B cell (primary cell): ENCODE results near the gene PRKCA. TPM values are rescaled to one million over a fixed set of nuclear protein-coding genes. Genes with fewer than 3 reads are reported as not detected.

Experiments
- ATAC-seq: fragments of 200-7000 bp; cut with Tn5 transposase; one replicate; pipeline ENCODE4 v1.10.0; 2021; ENCODE audit warnings: low read depth, mild to moderate bottlenecking, moderate number of reproducible peaks, moderate library complexity
- CTCF ChIA-PET: fragments of 350-600 bp; sonication (Branson Sonifier 250); formaldehyde crosslinking; loops from one replicate; lab custom pipeline; 2021; ENCODE audit warnings: antibody characterized with exemption, inconsistent platforms; lab: Charles Lee
- POLR2A ChIA-PET: fragments of 350-600 bp; sonication (Branson Sonifier 250); formaldehyde crosslinking; loops from one replicate; lab custom pipeline; 2021; ENCODE audit warnings: antibody characterized with exemption; lab: Charles Lee
- DNase-seq: peaks from one replicate; pipeline ENCODE4 v3.0.0; 2013
- H2AFZ ChIP-seq: 2 replicates; pipeline ENCODE4 v1.6.1; 2012; ENCODE audit warnings: mild to moderate bottlenecking, low read depth, low read length; ENCODE audit not compliant: insufficient read depth, poor library complexity, severe bottlenecking
- H3K27ac ChIP-seq, 2 donors: 1 replicate in 1 of 2; 2 replicates in 1 of 2; pipeline ENCODE4 v1.5.1; 2012 to 2013; ENCODE audit warnings: low read length in 2 of 2, mild to moderate bottlenecking in 2 of 2, moderate library complexity in 1 of 2
- H3K27me3 ChIP-seq, 4 experiments: fragments of 200-600 bp in 1 of 4; sonication (generic) in 1 of 4; replicated peaks in 1 of 4; 1 replicate in 2 of 4; 2 replicates in 2 of 4; pipeline versions ENCODE4 v1.6.1 to v1.7.0; 2013 to 2016; ENCODE audit warnings: low read length in 3 of 4, mild to moderate bottlenecking in 2 of 4, mixed read lengths in 1 of 4, moderate library complexity in 1 of 4; ENCODE audit not compliant: insufficient read depth in 4 of 4, control insufficient read depth in 3 of 4; ENCODE audit errors: control extremely low read depth in 1 of 4
- H3K36me3 ChIP-seq, 2 experiments: replicated peaks in 1 of 2; 1 replicate in 1 of 2; 2 replicates in 1 of 2; pipeline versions ENCODE4 v1.6.1 to v1.7.1; 2013; ENCODE audit warnings: low read length in 1 of 2; ENCODE audit not compliant: insufficient read depth in 2 of 2, control insufficient read depth in 1 of 2; ENCODE audit errors: control extremely low read depth in 1 of 2, extremely low read depth in 1 of 2
- H3K4me1 ChIP-seq, 2 donors: fragments of 200-600 bp in 1 of 2; sonication (generic) in 1 of 2; 1 replicate in 1 of 2; 2 replicates in 1 of 2; pipeline versions ENCODE4 v1.5.1 to v1.6.1; 2013 to 2017; ENCODE audit warnings: low read length in 2 of 2; ENCODE audit not compliant: control insufficient read depth in 2 of 2, insufficient read depth in 2 of 2
- H3K4me2 ChIP-seq: replicated peaks from 2 replicates; pipeline ENCODE3; 2012; ENCODE audit warnings: mild to moderate bottlenecking, low read depth, low read length; ENCODE audit not compliant: poor library complexity, severe bottlenecking
- H3K4me3 ChIP-seq, 5 experiments: fragments of 200-600 bp in 1 of 5; sonication (generic) in 1 of 5; 1 replicate in 3 of 5; 2 replicates in 2 of 5; pipeline versions ENCODE4 v1.5.1 to v1.7.0; 2011 to 2016; ENCODE audit warnings: low read length in 4 of 5, mild to moderate bottlenecking in 4 of 5, low read depth in 2 of 5, control low read depth in 1 of 5, moderate library complexity in 1 of 5; ENCODE audit not compliant: insufficient read depth in 1 of 5; ENCODE audit errors: control extremely low read depth in 1 of 5, extremely low read depth in 1 of 5
- H3K79me2 ChIP-seq: fragments of 200-600 bp; sonication (generic); one replicate; pipeline ENCODE4 v1.6.0; 2016; ENCODE audit warnings: low read length; ENCODE audit not compliant: control insufficient read depth, insufficient read depth
- H3K9ac ChIP-seq: fragments of 200-600 bp; sonication (generic); 2 replicates; pipeline ENCODE4 v1.6.1; 2017; ENCODE audit warnings: mild to moderate bottlenecking, low read length, moderate library complexity
- H3K9me3 ChIP-seq, 3 donors: one replicate each; pipeline versions ENCODE4 v1.6.1 to v1.7.1; 2013; ENCODE audit warnings: low read length in 2 of 3; ENCODE audit not compliant: control insufficient read depth in 2 of 3, insufficient read depth in 1 of 3; ENCODE audit errors: control extremely low read depth in 1 of 3
- H4K20me1 ChIP-seq: 2 replicates; pipeline ENCODE4 v1.6.0; 2012; ENCODE audit warnings: mild to moderate bottlenecking, low read length; ENCODE audit not compliant: insufficient read depth, control insufficient read depth, poor library complexity, severe bottlenecking
- H3K27ac Mint-ChIP-seq: one replicate; pipeline ENCODE4 v1.8.0; 2021; ENCODE audit warnings: mixed read lengths
- H3K27me3 Mint-ChIP-seq: one replicate; pipeline ENCODE4 v1.8.0; 2021; ENCODE audit warnings: mixed read lengths
- H3K4me1 Mint-ChIP-seq: one replicate; pipeline ENCODE4 v1.8.0; 2021; ENCODE audit warnings: mixed read lengths
- H3K4me3 Mint-ChIP-seq: one replicate; pipeline ENCODE4 v1.8.0; 2021; ENCODE audit warnings: mixed read lengths
- H3K9me3 Mint-ChIP-seq: one replicate; pipeline ENCODE4 v1.8.0; 2022; ENCODE audit warnings: mixed read lengths; ENCODE audit not compliant: insufficient read depth
- EZH2 ChIP-seq: IDR thresholded peaks from 2 replicates; pipeline ENCODE4 v1.6.1; 2012; ENCODE audit warnings: borderline replicate concordance, low read depth, mild to moderate bottlenecking, moderate library complexity, low read length; ENCODE audit not compliant: insufficient read depth, poor library complexity, severe bottlenecking
- WGBS: methylation state at CpG from one replicate; pipeline ENCODE4 v1.1.5; 2013; ENCODE audit warnings: missing lambda C conversion rate; ENCODE audit not compliant: insufficient coverage; 5-methylcytosine and 5-hydroxymethylcytosine counted together
- intact Hi-C: fragments of 100-400 bp; cut with micrococcal nuclease; formaldehyde crosslinking; loops from one replicate; pipeline ENCODE4 v1.10.0; 2022
- polyA plus RNA-seq: library from polyadenylated mRNA; depleted of rRNA; stranded (reverse); fragments of >200 nt; gene quantifications from 2 replicates; pipeline ENCODE4 v1.2.3, GENCODE V29; 2012
- total RNA-seq, 2 donors: library from RNA; stranded (reverse); fragments of 120-200 nt in 1 of 2; gene quantifications; 1 replicate in 1 of 2; 2 replicates in 1 of 2; pipeline versions ENCODE4 v1.2.3 to v1.2.4, GENCODE V29; 2013 to 2022
- TF ChIP-seq, protein P1 (sequence below): fragments of 200-600 bp; IDR thresholded peaks from one replicate; pipeline ENCODE4 v1.8.0; 2022; ENCODE audit warnings: antibody characterized with exemption, mild to moderate bottlenecking

Gene PRKCA
- total and polyA plus RNA-seq, 2 donors (not counting 1 experiment from before 2014, with no cell fraction given): 0.33 to 7.7 TPM

DNA sequence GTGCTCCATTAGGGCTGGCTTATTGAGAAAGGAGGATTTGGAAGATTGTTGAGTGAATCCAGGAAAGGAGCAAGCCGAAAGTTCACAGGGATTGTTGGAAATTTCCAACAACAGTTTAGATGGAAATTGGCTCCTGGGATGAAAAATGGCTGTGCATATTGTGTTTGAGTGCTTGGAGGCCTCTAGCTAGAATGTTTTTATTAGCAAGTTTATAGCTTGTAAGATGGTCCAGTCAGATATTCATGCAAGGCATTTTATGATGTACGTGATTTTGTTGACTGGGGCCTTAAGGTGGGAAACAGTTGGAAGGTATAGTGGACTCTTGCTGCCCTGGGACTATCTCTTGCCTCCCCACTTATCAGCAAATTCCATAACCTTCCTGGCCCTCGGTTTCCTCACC lies 216.7 kb downstream of the PRKCA start:
- H3K27ac Mint-ChIP-seq: no peak overlapping the region
- H3K27ac ChIP-seq: no peak overlapping the region
- CTCF ChIA-PET: no interaction called here

DNA sequence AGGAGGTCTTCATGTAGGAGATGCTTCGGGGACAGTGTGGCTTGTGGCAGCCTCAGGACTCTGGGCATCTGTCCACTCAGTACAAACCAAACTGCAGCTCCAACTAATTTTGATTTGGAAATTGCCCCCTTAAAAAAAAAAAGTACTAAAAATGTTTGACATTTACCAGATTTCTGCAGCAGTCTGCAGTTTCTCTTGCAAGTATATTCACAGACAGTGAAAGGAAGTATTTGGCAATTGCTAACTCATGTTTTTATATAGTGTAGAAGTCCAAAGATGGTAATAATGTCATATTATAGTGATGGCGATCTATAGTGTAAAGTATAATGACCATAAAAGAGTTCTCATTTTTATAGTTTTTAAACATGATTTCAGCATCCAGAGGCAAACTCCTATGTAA lies 218.6 kb downstream of the PRKCA start:
- Histone ChIP-seq H3K79me2 (no peaks in the 10 kb centered on the region), H3K27me3 (no peaks in the 10 kb centered on the region), H3K27ac (no peak overlapping the region), H2AFZ (no peak overlapping the region), H3K4me2 (no peak overlapping the region), H3K4me1 (no peaks in the 10 kb centered on the region), H3K4me3 (no peak overlapping the region), H3K36me3 (no peaks in the 10 kb centered on the region), H3K9ac (no peak overlapping the region), H3K9me3 (no peaks in the 10 kb centered on the region), H4K20me1 (no peaks in the 10 kb centered on the region)
- H3K4me1 Mint-ChIP-seq: no peaks in the 10 kb centered on the region
- ChIA-PET CTCF (no interaction called here), POLR2A (no interaction called here)
- H3K9me3 Mint-ChIP-seq: no peaks in the 10 kb centered on the region
- intact Hi-C loops: no loop called here
- no peaks in the 10 kb centered on the region for H3K27me3 Mint-ChIP-seq
- no peak overlapping the region for H3K27ac Mint-ChIP-seq
- no peak overlapping the region for H3K4me3 Mint-ChIP-seq
- no peak for DNase-seq
- TF ChIP-seq, protein P1, sequence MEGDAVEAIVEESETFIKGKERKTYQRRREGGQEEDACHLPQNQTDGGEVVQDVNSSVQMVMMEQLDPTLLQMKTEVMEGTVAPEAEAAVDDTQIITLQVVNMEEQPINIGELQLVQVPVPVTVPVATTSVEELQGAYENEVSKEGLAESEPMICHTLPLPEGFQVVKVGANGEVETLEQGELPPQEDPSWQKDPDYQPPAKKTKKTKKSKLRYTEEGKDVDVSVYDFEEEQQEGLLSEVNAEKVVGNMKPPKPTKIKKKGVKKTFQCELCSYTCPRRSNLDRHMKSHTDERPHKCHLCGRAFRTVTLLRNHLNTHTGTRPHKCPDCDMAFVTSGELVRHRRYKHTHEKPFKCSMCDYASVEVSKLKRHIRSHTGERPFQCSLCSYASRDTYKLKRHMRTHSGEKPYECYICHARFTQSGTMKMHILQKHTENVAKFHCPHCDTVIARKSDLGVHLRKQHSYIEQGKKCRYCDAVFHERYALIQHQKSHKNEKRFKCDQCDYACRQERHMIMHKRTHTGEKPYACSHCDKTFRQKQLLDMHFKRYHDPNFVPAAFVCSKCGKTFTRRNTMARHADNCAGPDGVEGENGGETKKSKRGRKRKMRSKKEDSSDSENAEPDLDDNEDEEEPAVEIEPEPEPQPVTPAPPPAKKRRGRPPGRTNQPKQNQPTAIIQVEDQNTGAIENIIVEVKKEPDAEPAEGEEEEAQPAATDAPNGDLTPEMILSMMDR: no peak
- TF ChIP-seq EZH2: no peak
- ATAC-seq: no peak
- WGBS: no CpG with 5 or more reads among the region's 2 CpGs

More for the DNA sequence above, 216.7 kb downstream of the PRKCA start:
- DNase-seq (no peak), ATAC-seq (no peak)
- TF ChIP-seq EZH2: no peak
- TF ChIP-seq, protein P1: no peak
- H3K4me1 ChIP-seq: no peaks in the 10 kb centered on the region
- H3K4me2 ChIP-seq: no peak overlapping the region
- H3K36me3 ChIP-seq: no peaks in the 10 kb centered on the region
- H2AFZ ChIP-seq: no peak overlapping the region
- no peak overlapping the region for H3K4me3 ChIP-seq
- no peaks in the 10 kb centered on the region for H3K27me3 ChIP-seq
- H3K79me2 ChIP-seq: no peaks in the 10 kb centered on the region
- no peak overlapping the region for H3K9ac ChIP-seq
- WGBS: 83% methylated on average over 1 of the region's 3 CpGs
- no peak overlapping the region for H3K4me3 Mint-ChIP-seq
- POLR2A ChIA-PET: no interaction called here
- no peaks in the 10 kb centered on the region for H3K9me3 ChIP-seq
- intact Hi-C loops: no loop called here
- H3K4me1 Mint-ChIP-seq: no peaks in the 10 kb centered on the region
- H3K27me3 Mint-ChIP-seq: no peaks in the 10 kb centered on the region
- no peaks in the 10 kb centered on the region for H4K20me1 ChIP-seq
- H3K9me3 Mint-ChIP-seq: no peaks in the 10 kb centered on the region
